Measurements from ENCODE around the gene DEK.
A peak's percentile ranks its signal among the peaks of the same experiment; 100 is the strongest.

The DEK gene

GRCh38 chr6:18265787-18266522, 1.6 kb upstream of the DEK start:
- no peak for DNase-seq (ENCODE audit: low read depth)

GRCh38 chr6:18264923-18265377, 620 bp upstream of the DEK start:
- no peak for DNase-seq (ENCODE audit: low read depth)

GRCh38 chr6:18263418-18264218, 712 bp downstream of the DEK start:
- peak; percentile 23 for DNase-seq (ENCODE audit: low read depth)

GRCh38 chr6:18262702-18263417, 1.5 kb downstream of the DEK start:
- peak; percentile 19 for DNase-seq (ENCODE audit: low read depth)

- DNase-seq (ENCODE audit: low read depth) = no peak
Observed at GRCh38 chr6:18261877-18262276, 2.5 kb downstream of the DEK start.

- peak; percentile 46 for DNase-seq (ENCODE audit: low read depth)
Observed at GRCh38 chr6:18260448-18261106, 3.8 kb downstream of the DEK start.

GRCh38 chr6:18259675-18260447, 4.5 kb downstream of the DEK start:
- no peak for DNase-seq (ENCODE audit: low read depth)

- no peak for DNase-seq (ENCODE audit: low read depth)
Observed at GRCh38 chr6:18254793-18255192, 9.5 kb downstream of the DEK start.

- DNase-seq (ENCODE audit: low read depth) = no peak
Observed at GRCh38 chr6:18253635-18254034, 10.7 kb downstream of the DEK start.

- DNase-seq (ENCODE audit: low read depth) = no peak
Observed at GRCh38 chr6:18249271-18249670, 15.1 kb downstream of the DEK start.

GRCh38 chr6:18248698-18249097, 15.6 kb downstream of the DEK start:
- no peak for DNase-seq (ENCODE audit: low read depth)

GRCh38 chr6:18247002-18247401, 17.3 kb downstream of the DEK start:
- DNase-seq (ENCODE audit: low read depth) = no peak

- DNase-seq (ENCODE audit: low read depth) = no peak
Observed at GRCh38 chr6:18246205-18246604, 18.1 kb downstream of the DEK start.

GRCh38 chr6:18245642-18246041, 18.7 kb downstream of the DEK start:
- DNase-seq (ENCODE audit: low read depth) = no peak

GRCh38 chr6:18245079-18245478, 19.3 kb downstream of the DEK start:
- DNase-seq (ENCODE audit: low read depth) = no peak

GRCh38 chr6:18244251-18244650, 20.1 kb downstream of the DEK start:
- DNase-seq (ENCODE audit: low read depth) = no peak

- DNase-seq (ENCODE audit: low read depth) = no peak
Observed at GRCh38 chr6:18243302-18243893, 20.9 kb downstream of the DEK start.

- DNase-seq (ENCODE audit: low read depth) = peak; percentile 98
Observed at GRCh38 chr6:18242062-18242851, 22.1 kb downstream of the DEK start.

- no peak for DNase-seq (ENCODE audit: low read depth)
Observed at GRCh38 chr6:18241208-18242038, 22.9 kb downstream of the DEK start.

Data from amniotic epithelial cell (primary cell).